Activated CD4-positive, alpha-beta T cell treated with anti-CD3 and anti-CD28 coated beads, Interleukin-2, amount 10 ng/mL, durations not matched to agents 7 days and 5 days (primary cell): ENCODE data around the gene OR5W2. TPM values are rescaled to one million over a fixed set of nuclear protein-coding genes. Genes with fewer than 3 reads are reported as not detected.

ENCODE experiments used
- total RNA-seq, 2 experiments: library from RNA; stranded (reverse); gene quantifications; one replicate each; pipeline ENCODE4 v1.2.3, GENCODE V29; 2021

Gene OR5W2
- total RNA-seq, 2 experiments from 2014 or later: not detected

Other genes starting within 250 kb of the OR5W2 start
- not detected for gene OR5D13, start 141.1 kb downstream of the OR5W2 start, total RNA-seq
- not detected for gene OR5D14, start 119.0 kb downstream of the OR5W2 start, total RNA-seq
- not detected for gene OR5L1, start 103.2 kb downstream of the OR5W2 start, total RNA-seq
- not detected for gene OR5D18, start 95.0 kb downstream of the OR5W2 start, total RNA-seq
- not detected for gene OR5L2, start 87.4 kb downstream of the OR5W2 start, total RNA-seq
- gene OR5D16, start 75.8 kb downstream of the OR5W2 start, total RNA-seq: not detected
- gene TRIM51, start 31.3 kb downstream of the OR5W2 start, total RNA-seq: not detected
- gene OR5I1, start 21.8 kb upstream of the OR5W2 start, total RNA-seq: not detected
- gene OR10AG1, start 55.4 kb upstream of the OR5W2 start, total RNA-seq: not detected
- not detected for gene OR5F1, start 80.0 kb upstream of the OR5W2 start, total RNA-seq
- gene OR5AS1, start 113.1 kb upstream of the OR5W2 start, total RNA-seq: not detected
- gene OR8I2, start 178.7 kb upstream of the OR5W2 start, total RNA-seq: not detected
- gene OR8H2, start 189.1 kb upstream of the OR5W2 start, total RNA-seq: not detected
- gene OR8H3, start 207.8 kb upstream of the OR5W2 start, total RNA-seq: not detected
- gene OR8J3, start 225.6 kb upstream of the OR5W2 start, total RNA-seq: not detected
- not detected for gene OR8K5, start 245.7 kb upstream of the OR5W2 start, total RNA-seq